WI38 (cell line): Measurements from ENCODE around the gene CEACAM1.

Source experiments
- H3K4me3 ChIP-seq: 2 replicates; pipeline ENCODE4 v1.5.1; 2011; ENCODE audit warnings: low read depth, mild to moderate bottlenecking, control low read depth, low read length
- TF ChIP-seq, protein P1 (sequence below): IDR thresholded peaks from 2 replicates; pipeline ENCODE4 v1.5.1; 2012; ENCODE audit warnings: low read depth, mild to moderate bottlenecking, control low read depth, low read length

The CEACAM1 gene

DNA sequence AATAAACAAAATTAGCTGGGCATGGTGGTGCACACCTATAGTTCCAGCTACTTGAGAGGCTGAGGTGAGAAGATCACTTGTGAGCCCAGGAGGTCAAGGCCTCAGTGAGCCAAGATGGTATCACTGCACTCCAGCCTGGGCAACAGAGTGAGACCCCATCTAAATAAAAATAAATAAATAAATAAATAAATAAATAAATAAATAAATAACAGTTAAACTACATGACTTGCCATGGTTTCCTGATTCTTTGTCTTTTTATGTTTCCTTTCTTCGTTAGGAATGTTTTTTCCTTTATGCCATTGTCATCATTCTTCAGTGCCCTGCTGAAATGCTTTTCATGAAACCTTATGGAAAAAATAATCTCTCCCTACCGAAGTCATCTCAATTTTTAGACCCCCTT, 50.3 kb downstream of the CEACAM1 start:
- H3K4me3 ChIP-seq, result no peak overlapping the region
- TF ChIP-seq, protein P1, sequence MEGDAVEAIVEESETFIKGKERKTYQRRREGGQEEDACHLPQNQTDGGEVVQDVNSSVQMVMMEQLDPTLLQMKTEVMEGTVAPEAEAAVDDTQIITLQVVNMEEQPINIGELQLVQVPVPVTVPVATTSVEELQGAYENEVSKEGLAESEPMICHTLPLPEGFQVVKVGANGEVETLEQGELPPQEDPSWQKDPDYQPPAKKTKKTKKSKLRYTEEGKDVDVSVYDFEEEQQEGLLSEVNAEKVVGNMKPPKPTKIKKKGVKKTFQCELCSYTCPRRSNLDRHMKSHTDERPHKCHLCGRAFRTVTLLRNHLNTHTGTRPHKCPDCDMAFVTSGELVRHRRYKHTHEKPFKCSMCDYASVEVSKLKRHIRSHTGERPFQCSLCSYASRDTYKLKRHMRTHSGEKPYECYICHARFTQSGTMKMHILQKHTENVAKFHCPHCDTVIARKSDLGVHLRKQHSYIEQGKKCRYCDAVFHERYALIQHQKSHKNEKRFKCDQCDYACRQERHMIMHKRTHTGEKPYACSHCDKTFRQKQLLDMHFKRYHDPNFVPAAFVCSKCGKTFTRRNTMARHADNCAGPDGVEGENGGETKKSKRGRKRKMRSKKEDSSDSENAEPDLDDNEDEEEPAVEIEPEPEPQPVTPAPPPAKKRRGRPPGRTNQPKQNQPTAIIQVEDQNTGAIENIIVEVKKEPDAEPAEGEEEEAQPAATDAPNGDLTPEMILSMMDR, result no peak

DNA sequence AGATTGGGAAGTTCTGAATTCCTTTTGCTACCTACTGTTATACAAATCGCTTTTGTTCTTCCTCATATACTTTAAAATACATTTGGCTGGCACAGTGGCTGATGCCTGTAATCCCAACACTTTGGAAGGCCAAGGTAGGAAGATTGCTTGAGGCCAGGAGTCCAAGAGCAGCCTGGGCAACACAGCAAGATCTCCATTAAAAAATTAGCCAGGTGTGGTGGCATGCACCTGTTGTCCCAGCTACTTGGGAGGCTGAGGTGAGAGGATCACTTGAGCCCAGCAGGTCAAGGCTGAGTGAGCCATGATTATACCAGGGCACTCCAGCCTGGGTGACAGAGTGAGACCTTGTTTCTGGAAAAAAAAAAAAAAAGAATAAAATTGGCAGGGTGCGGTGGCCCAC, 51.2 kb downstream of the CEACAM1 start:
- no peak overlapping the region for H3K4me3 ChIP-seq
- TF ChIP-seq, protein P1, result no peak

DNA sequence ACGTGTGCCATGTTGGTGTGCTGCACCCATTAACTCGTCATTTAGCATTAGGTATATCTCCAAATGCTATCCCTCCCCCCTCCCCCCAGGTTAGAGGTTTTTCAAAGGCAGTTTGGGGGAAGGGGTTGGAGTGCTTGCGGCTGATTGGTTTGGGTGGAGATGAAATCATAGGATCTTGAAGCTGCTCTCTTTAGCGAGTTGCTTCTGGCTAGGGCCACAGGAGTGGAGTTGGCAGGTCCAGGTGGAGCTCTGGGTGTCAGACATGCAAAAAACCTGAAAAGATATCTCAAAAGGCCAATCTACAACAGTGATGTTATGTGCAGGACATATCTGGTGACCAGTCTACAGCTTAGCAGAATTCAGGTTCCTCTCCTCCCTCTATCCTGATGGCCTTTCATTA, 52.9 kb downstream of the CEACAM1 start:
- TF ChIP-seq, protein P1, result no peak
- no peak overlapping the region for H3K4me3 ChIP-seq

DNA sequence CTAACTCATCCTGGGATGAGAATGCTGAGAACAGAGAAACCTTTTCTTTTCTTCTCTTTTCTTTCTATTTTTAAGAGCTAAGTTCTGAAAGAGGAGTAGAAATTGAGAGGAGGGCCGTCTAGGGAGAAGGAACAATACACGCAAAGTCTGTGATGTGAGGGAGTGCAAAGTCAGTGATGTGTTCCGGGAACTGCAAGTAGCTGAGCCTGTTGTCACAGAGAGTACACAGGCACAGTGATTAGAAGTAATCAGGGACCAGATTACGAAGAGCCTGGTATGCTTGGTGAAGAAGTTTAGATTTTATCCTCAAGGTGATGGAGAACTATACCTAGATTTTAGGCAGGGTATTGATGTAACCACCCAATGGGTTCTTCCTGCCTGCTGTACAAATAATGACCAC, 53.5 kb downstream of the CEACAM1 start:
- H3K4me3 ChIP-seq, result no peak overlapping the region
- TF ChIP-seq, protein P1, result no peak

DNA sequence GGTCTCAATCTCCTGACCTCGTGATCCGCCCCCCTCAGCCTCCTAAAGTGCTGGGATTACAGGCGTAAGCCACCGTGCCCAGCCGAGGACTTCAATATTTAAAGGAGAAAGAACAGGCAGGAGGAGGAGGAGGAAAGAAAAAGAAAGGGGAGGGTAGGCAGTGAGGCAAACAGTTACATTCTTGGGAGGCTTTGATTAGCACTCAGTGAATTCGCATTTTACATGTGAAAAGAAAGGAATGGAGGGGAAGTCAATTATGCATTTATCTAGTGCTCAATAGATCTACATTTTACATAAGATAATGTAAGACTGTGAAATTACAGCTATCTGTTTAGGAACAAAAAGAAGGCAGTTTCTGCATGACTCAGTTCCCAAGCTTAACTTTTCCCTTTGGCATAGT, 54.6 kb downstream of the CEACAM1 start:
- TF ChIP-seq, protein P1, result no peak
- no peak overlapping the region for H3K4me3 ChIP-seq

DNA sequence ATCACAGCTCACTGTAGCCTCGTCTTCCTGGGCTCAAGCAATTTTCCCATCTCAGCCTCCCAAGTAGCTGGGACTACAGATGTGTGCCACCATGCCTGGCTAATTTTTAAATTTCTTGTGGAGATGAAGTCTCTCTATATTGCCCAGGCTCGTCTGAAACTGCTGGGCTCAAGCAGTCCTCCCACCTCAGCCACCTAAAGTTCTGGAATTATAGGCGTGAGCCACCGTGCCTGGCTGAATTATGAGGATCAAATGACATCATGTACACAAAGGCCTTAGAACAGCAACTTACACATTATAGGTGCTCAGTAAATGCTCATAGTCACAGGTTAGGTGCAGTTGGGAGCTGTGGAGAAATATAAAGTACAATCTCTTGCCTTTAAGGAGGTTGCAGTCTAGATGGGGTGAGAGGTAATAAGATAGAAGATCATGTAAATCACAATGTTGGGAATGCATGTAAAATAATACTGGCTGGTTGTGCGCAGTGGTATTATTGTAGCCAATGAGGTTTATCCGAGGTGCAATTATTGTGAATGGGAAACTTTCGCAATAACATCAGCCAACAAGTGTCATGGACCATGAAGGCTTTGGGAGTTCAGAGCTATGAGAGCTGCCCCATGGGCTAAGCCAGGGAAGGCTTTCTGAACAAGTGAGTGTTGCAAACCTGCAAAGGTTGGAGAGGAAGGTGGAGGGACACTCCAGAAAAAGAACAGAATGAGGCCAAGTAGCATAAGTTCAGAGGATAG, 55.7 kb downstream of the CEACAM1 start:
- no peak overlapping the region for H3K4me3 ChIP-seq
- TF ChIP-seq, protein P1, result no peak

DNA sequence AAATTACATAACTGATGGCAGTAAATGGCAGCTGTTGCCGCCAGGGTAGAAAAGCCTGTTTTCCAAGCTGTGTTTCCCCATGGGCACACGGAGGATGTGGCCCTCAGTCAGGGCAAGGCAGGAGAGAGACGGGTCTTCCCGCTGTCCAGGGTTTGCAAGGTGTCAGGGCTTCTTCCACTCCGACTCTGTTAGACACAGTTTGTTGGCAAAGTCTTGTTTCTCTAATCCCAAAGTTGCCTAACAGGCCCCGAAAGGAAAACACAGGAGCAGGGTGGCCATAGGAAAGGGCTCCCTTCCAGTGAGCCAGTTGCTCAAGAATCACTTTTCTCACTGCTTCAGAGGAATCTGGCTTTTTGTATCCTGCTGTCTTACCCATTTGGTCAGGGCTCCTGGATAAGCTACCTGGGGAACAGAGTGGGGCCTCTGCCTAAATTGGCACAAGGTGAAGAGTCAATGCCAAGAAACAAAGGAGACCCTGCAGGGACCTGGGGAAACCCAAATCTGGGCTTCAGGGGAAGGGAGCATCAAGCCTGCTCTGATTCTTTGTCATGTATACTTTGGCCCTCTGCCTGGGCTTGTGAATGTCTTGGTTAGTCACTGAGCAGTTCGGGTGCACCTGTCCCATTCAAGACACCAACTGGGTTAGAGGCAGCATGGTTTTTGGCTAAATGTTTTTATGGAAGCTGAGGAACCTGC, 56.6 kb downstream of the CEACAM1 start:
- TF ChIP-seq, protein P1, result no peak
- no peak overlapping the region for H3K4me3 ChIP-seq
